NK-92 treated with Interleukin-12 subunit alpha and Interleukin-12 subunit beta, amount 100 ng/mL, for 24 hours (cell line): ENCODE measurements around the gene TEX50.
"Not testable (repeated sequence)": the region's sequence is repeated elsewhere in the genome, so short reads cannot be mapped to it uniquely, and the experiment has no call there.

Experiments
- DNase-seq: peaks from one replicate; lab custom pipeline; 2025; lab: John Stamatoyannopoulos, UW

Gene TEX50

GRCh38 chr1:173663159-173663558, 28.0 kb downstream of the TEX50 start:
- DNase-seq: no peak

GRCh38 chr1:173666646-173667045, 31.5 kb downstream of the TEX50 start:
- DNase-seq: no peak

GRCh38 chr1:173669491-173669941, 34.4 kb downstream of the TEX50 start, which contains the start of gene ANKRD45:
ANKRD45 (minus strand) TSS chr1:173669851; CDS start chr1:173659418, 10,433 bp downstream.
- no peak for DNase-seq

- not testable (repeated sequence) for DNase-seq
These were observed 39.4 kb downstream of the TEX50 start for GRCh38 chr1:173674496-173674895.

GRCh38 chr1:173680152-173680551, 45.0 kb downstream of the TEX50 start:
- not testable (repeated sequence) for DNase-seq

GRCh38 chr1:173682184-173682583, 47.0 kb downstream of the TEX50 start:
- no peak for DNase-seq

GRCh38 chr1:173683838-173684237, 48.7 kb downstream of the TEX50 start:
- DNase-seq: not testable (repeated sequence)

GRCh38 chr1:173685121-173685520, 50.0 kb downstream of the TEX50 start:
- not testable (repeated sequence) for DNase-seq
